Astrocyte (in vitro differentiated cells and primary cell): ENCODE data around the gene CREB3L2.

Experiments
- CTCF ChIP-seq: IDR thresholded peaks from 2 replicates; pipeline ENCODE4 v1.5.1; 2011; ENCODE audit warnings: low read depth, mild to moderate bottlenecking, inconsistent platforms, low read length, moderate library complexity; ENCODE audit not compliant: insufficient read depth
- EZH2 ChIP-seq: IDR thresholded peaks from 2 replicates; pipeline ENCODE4 v1.6.1; 2012; ENCODE audit warnings: mild to moderate bottlenecking, low read length, inconsistent platforms; ENCODE audit not compliant: insufficient read depth

DNA sequence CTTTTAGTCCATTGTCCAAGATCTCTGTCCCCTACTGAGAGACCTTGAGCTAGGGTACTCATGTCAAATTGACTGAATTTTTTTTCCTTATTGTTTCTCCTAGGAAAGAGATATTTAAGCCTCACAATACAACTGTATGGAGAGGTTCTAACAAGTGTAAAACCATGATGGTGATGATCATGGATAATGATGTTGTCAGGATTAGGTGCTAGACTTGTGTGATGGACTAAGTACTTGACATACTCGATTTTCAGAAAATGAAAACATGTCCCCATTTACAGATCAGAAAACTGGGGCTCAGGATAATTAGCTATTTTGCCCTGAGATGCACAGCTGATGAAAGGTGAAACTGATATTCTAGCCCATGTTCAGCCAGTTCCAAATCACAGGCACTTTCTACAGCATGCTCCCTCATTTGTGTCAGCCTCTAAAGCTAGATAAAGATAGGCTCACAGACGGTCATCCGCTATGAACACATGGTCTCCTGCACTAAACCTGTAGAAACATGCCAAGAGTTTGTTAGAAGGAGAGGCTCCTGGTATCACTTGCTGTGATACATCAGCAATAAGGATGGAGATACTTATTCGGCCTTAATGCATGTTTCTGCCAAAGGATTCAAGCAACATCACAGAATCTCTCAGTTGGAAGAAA lies 67.6 kb downstream of the CREB3L2 start:
- TF ChIP-seq CTCF (no peak), EZH2 (no peak)
